GM23338 (cell line): ENCODE measurements around the gene TENT5A. TPM values are rescaled to one million over a fixed set of nuclear protein-coding genes. Genes with fewer than 3 reads are reported as not detected.

Source experiments
- ATAC-seq: fragments of 200-7000 bp; cut with Tn5 transposase; 3 replicates; pipeline ENCODE4 v1.9.1; 2020
- DNase-seq: peaks from one replicate; pipeline ENCODE4 v3.0.0-alpha.2; 2015; ENCODE audit warnings: low spot score
- H2AFZ ChIP-seq: fragments of 200-600 bp; sonication (generic); 2 replicates; pipeline ENCODE4 v1.8.0; 2016; ENCODE audit warnings: antibody characterized with exemption, mild to moderate bottlenecking, moderate library complexity
- H3F3A ChIP-seq: fragments of 200-600 bp; sonication (generic); replicated peaks from 2 replicates; pipeline ENCODE4 v1.8.0; 2017; ENCODE audit warnings: antibody characterized with exemption, mixed run types, low read depth
- H3K27ac ChIP-seq: fragments of 200-600 bp; sonication (generic); 2 replicates; pipeline ENCODE4 v1.6.1; 2016; ENCODE audit warnings: low read depth
- H3K27me3 ChIP-seq: fragments of 200-600 bp; sonication (generic); 2 replicates; pipeline ENCODE4 v1.8.0; 2016; ENCODE audit warnings: mild to moderate bottlenecking, mixed run types, moderate library complexity; ENCODE audit not compliant: insufficient read depth
- H3K36me3 ChIP-seq: fragments of 200-600 bp; sonication (generic); 2 replicates; pipeline ENCODE4 v1.8.0; 2016; ENCODE audit warnings: mild to moderate bottlenecking; ENCODE audit not compliant: insufficient read depth
- H3K4me1 ChIP-seq: fragments of 200-600 bp; sonication (generic); 2 replicates; pipeline ENCODE4 v1.8.0; 2016; ENCODE audit warnings: mild to moderate bottlenecking, moderate library complexity; ENCODE audit not compliant: insufficient read depth
- H3K4me2 ChIP-seq: fragments of 200-600 bp; sonication (generic); 2 replicates; pipeline ENCODE4 v1.7.1; 2017; ENCODE audit warnings: mixed run types
- H3K4me3 ChIP-seq: fragments of 200-600 bp; sonication (generic); 2 replicates; pipeline ENCODE4 v1.6.1; 2016; ENCODE audit warnings: mixed run types
- H3K79me2 ChIP-seq: fragments of 200-600 bp; sonication (generic); replicated peaks from 2 replicates; pipeline ENCODE4 v1.8.0; 2017; ENCODE audit warnings: mild to moderate bottlenecking; ENCODE audit not compliant: insufficient read depth
- H3K9me2 ChIP-seq: fragments of 200-600 bp; sonication (generic); 2 replicates; pipeline ENCODE4 v1.8.0; 2017; ENCODE audit not compliant: insufficient read depth
- H4K20me1 ChIP-seq: fragments of 200-600 bp; sonication (generic); replicated peaks from 2 replicates; pipeline ENCODE4 v1.8.0; 2017; ENCODE audit warnings: mild to moderate bottlenecking; ENCODE audit not compliant: insufficient read depth
- H3K27ac Mint-ChIP-seq: 2 replicates; pipeline ENCODE4 v1.8.0; 2020; ENCODE audit warnings: inconsistent platforms, mild to moderate bottlenecking, moderate library complexity, mixed read lengths
- H3K27me3 Mint-ChIP-seq: 3 replicates; pipeline ENCODE4 v1.8.0; 2022; ENCODE audit warnings: low read depth, mild to moderate bottlenecking, moderate library complexity, mixed read lengths, inconsistent platforms; ENCODE audit not compliant: insufficient read depth, poor library complexity
- H3K36me3 Mint-ChIP-seq: 3 replicates; pipeline ENCODE4 v1.8.0; 2021; ENCODE audit warnings: low read depth, mild to moderate bottlenecking, inconsistent platforms, moderate library complexity, mixed read lengths
- H3K4me1 Mint-ChIP-seq: 3 replicates; pipeline ENCODE4 v1.8.0; 2020; ENCODE audit warnings: mild to moderate bottlenecking, inconsistent platforms, mixed read lengths
- H3K4me3 Mint-ChIP-seq: 3 replicates; pipeline ENCODE4 v1.8.0; 2021; ENCODE audit warnings: moderate library complexity, mild to moderate bottlenecking, inconsistent platforms, mixed read lengths
- H3K9me3 Mint-ChIP-seq: 3 replicates; pipeline ENCODE4 v1.8.0; 2020; ENCODE audit warnings: moderate library complexity, mild to moderate bottlenecking, inconsistent platforms, mixed read lengths
- CREB1 ChIP-seq: fragments of 250-450 bp; sonication (Bioruptor Pico); IDR thresholded peaks from 2 replicates; pipeline ENCODE4 v1.5.0; 2020; ENCODE audit warnings: low read depth, mild to moderate bottlenecking, moderate library complexity
- JUNB ChIP-seq: IDR thresholded peaks from one replicate; pipeline ENCODE4 v1.6.1; 2016; ENCODE audit warnings: antibody characterized with exemption; ENCODE audit not compliant: unreplicated experiment
- NANOG ChIP-seq: IDR thresholded peaks from 2 replicates; pipeline ENCODE4 v1.6.1; 2016; ENCODE audit warnings: antibody characterized with exemption, borderline replicate concordance
- POLR2AphosphoS5 ChIP-seq: IDR thresholded peaks from 2 replicates; pipeline ENCODE4 v1.6.1; 2016; ENCODE audit warnings: antibody characterized with exemption, low read depth
- ZNF114 ChIP-seq: fragments of 250-450 bp; sonication (Bioruptor Pico); IDR thresholded peaks from 2 replicates; pipeline ENCODE4 v1.5.0; 2020; ENCODE audit warnings: mild to moderate bottlenecking, moderate library complexity
- polyA plus RNA-seq: library from polyadenylated mRNA; unstranded; fragments of >200 nt; fragmentation: Nextera tagmentation; extraction: Ambion mirVana; gene quantifications from 2 replicates; pipeline ENCODE4 v1.2.1, GENCODE V29; 2016
- total RNA-seq: library from RNA; depleted of rRNA; stranded (reverse); fragments of >200 nt; shearing (Covaris generic); gene quantifications from 2 replicates; pipeline ENCODE4 v1.2.3, GENCODE V29; 2014
- TF ChIP-seq, protein P1 (sequence below), 2 experiments: fragments of 200-600 bp in 1 of 2; sonication (generic) in 1 of 2; conservative IDR thresholded peaks; 2 replicates each; pipeline versions ENCODE4 v1.5.1 to v1.6.1; 2016 to 2017; ENCODE audit warnings: antibody characterized with exemption in 2 of 2, low read depth in 2 of 2, mild to moderate bottlenecking in 2 of 2, moderate library complexity in 1 of 2

The TENT5A gene
- total and polyA plus RNA-seq, 2 experiments from 2014 or later: 3.8 to 4.7 TPM

DNA sequence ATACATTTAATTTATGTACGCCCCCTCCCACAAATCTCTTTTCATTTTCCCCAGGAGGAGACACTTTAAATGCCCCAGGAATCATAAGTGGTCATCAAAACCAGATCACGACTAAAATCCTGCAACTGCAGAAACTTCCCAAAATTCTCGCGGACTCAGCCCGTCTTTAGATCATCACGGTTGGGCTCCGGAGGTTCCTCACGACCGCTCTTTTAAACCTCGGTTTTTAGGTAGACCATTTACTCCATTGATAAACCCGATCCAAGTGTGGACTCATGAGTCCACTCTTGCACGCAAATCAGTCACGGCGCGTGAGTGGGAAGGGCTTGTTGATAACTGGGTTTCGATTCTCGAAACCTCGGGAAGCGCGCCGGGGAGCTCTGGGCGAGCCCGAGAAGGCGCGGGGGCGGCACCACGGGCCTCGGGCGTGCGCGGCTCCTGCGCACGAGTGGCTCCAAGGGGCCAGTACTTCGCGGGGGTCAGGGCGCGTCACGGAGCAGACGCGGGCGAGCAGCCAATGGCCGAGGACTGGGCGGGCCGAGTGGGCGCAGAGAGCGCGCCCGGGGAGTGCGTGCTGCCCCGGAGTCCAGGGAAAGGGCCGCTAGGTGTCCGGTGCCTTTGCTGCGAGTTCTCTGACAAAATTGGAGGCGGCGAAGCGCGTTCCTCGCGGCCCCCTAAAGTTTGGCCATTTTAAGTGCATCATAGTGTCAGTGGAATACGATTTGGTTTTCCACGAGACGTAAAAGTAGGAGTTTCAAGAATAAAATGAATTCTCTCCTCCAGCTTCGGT is 635 bp upstream of the TENT5A start:
- Histone ChIP-seq H3K36me3 (no peaks in the 10 kb centered on the region), H3K4me1 (peaks cover 14% of the 10 kb centered on the region), H3F3A (no peaks in the 10 kb centered on the region), H3K9me2 (no peaks in the 10 kb centered on the region), H4K20me1 (0 out of 2 replicates have a peak, but pooled peaks cover 6% of the 10 kb centered on the region), H3K27me3 (peaks cover 46% of the 10 kb centered on the region), H3K4me2 (peak overlapping the region; percentile 93), H2AFZ (peak overlapping the region; percentile 100), H3K79me2 (no peaks in the 10 kb centered on the region; the same call in 1 of the 2 replicates), H3K4me3 (peak overlapping the region; percentile 95), H3K27ac (no peak overlapping the region)
- Mint-ChIP-seq H3K4me1 (peaks cover 29% of the 10 kb centered on the region), H3K9me3 (peaks cover 3% of the 10 kb centered on the region; the same call in 1 of the 3 replicates), H3K36me3 (peaks cover 10% of the 10 kb centered on the region; the same call in 2 of the 3 replicates), H3K27ac (no peak overlapping the region), H3K4me3 (peak overlapping the region; percentile 88), H3K27me3 (peaks cover 23% of the 10 kb centered on the region)
- TF ChIP-seq, protein P1, sequence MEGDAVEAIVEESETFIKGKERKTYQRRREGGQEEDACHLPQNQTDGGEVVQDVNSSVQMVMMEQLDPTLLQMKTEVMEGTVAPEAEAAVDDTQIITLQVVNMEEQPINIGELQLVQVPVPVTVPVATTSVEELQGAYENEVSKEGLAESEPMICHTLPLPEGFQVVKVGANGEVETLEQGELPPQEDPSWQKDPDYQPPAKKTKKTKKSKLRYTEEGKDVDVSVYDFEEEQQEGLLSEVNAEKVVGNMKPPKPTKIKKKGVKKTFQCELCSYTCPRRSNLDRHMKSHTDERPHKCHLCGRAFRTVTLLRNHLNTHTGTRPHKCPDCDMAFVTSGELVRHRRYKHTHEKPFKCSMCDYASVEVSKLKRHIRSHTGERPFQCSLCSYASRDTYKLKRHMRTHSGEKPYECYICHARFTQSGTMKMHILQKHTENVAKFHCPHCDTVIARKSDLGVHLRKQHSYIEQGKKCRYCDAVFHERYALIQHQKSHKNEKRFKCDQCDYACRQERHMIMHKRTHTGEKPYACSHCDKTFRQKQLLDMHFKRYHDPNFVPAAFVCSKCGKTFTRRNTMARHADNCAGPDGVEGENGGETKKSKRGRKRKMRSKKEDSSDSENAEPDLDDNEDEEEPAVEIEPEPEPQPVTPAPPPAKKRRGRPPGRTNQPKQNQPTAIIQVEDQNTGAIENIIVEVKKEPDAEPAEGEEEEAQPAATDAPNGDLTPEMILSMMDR (conservative IDR thresholded peaks at IDR 0.05; ENCODE audit: low read depth in 2 of 2): no peak
- TF ChIP-seq CREB1 (peak; percentile 70), JUNB (no peak), NANOG (no peak)
- peak; percentile 66 for ATAC-seq
- DNase-seq: peak; percentile 71

- H3K27ac ChIP-seq: no peak overlapping the region
- no peaks in the 10 kb centered on the region; the same call in 1 of the 2 replicates for H3K79me2 ChIP-seq
- Mint-ChIP-seq H3K36me3 (peaks cover 10% of the 10 kb centered on the region; the same call in 2 of the 3 replicates), H3K4me1 (peaks cover 15% of the 10 kb centered on the region), H3K4me3 (peak overlapping the region; percentile 88), H3K27ac (no peak overlapping the region), H3K9me3 (peaks cover 3% of the 10 kb centered on the region; the same call in 1 of the 3 replicates), H3K27me3 (peaks cover 23% of the 10 kb centered on the region)
- no peak for TF ChIP-seq POLR2AphosphoS5
- no peak for TF ChIP-seq JUNB
- no peak for TF ChIP-seq ZNF114
- H3K4me2 ChIP-seq: peak overlapping the region; percentile 93
- H3K9me2 ChIP-seq: no peaks in the 10 kb centered on the region
- H3K4me1 ChIP-seq: peaks cover 3% of the 10 kb centered on the region; the same call in 1 of the 2 replicates
- H2AFZ ChIP-seq: peak overlapping the region; percentile 100
- H3K36me3 ChIP-seq: no peaks in the 10 kb centered on the region
- peak overlapping the region; percentile 95 for H3K4me3 ChIP-seq
- H3F3A ChIP-seq: no peaks in the 10 kb centered on the region
- DNase-seq (peak; percentile 52), ATAC-seq (peak; percentile 20)
- H4K20me1 ChIP-seq: 0 out of 2 replicates have a peak, but pooled peaks cover 6% of the 10 kb centered on the region
- peaks cover 46% of the 10 kb centered on the region for H3K27me3 ChIP-seq
These were observed 945 bp downstream of the TENT5A start for GRCh38 chr6:81751388-81752083.
